Measurements from ENCODE around the gene ANTXR2.

ANTXR2 gene

GRCh38 chr4:79982601-79983322, 90.3 kb downstream of the ANTXR2 start:
- DNase-seq, result no peak

- no peak for DNase-seq
These were observed 92.6 kb downstream of the ANTXR2 start for GRCh38 chr4:79980448-79980847.

- no peak for DNase-seq
These were observed 93.1 kb downstream of the ANTXR2 start for GRCh38 chr4:79979785-79980437.

- DNase-seq, result no peak
These were observed 95.7 kb downstream of the ANTXR2 start for GRCh38 chr4:79977131-79977840.

- DNase-seq, result no peak
These were observed 108.4 kb downstream of the ANTXR2 start for GRCh38 chr4:79964400-79965211.

- no peak for DNase-seq
These were observed 109.0 kb downstream of the ANTXR2 start for GRCh38 chr4:79964020-79964399.

- DNase-seq, result no peak
These were observed 113.4 kb downstream of the ANTXR2 start for GRCh38 chr4:79959652-79960051.

GRCh38 chr4:79958466-79959264, 114.4 kb downstream of the ANTXR2 start:
- DNase-seq, result no peak

- DNase-seq, result no peak
These were observed 123.9 kb downstream of the ANTXR2 start for GRCh38 chr4:79949178-79949577.

- DNase-seq, result no peak
These were observed 124.3 kb downstream of the ANTXR2 start for GRCh38 chr4:79948739-79949138.

- DNase-seq, result no peak
These were observed 124.8 kb downstream of the ANTXR2 start for GRCh38 chr4:79948261-79948660.

GRCh38 chr4:79947386-79947785, 125.6 kb downstream of the ANTXR2 start:
- DNase-seq, result no peak

GRCh38 chr4:79935274-79935673, 137.8 kb downstream of the ANTXR2 start:
- DNase-seq, result no peak

- no peak for DNase-seq
These were observed 138.4 kb downstream of the ANTXR2 start for GRCh38 chr4:79934660-79935059.

GRCh38 chr4:79927931-79928330, 145.1 kb downstream of the ANTXR2 start:
- no peak for DNase-seq

- no peak for DNase-seq
These were observed 149.7 kb downstream of the ANTXR2 start for GRCh38 chr4:79923281-79923680.

GRCh38 chr4:79922011-79922410, 151.0 kb downstream of the ANTXR2 start:
- DNase-seq, result no peak

GRCh38 chr4:79920163-79920853, 152.7 kb downstream of the ANTXR2 start:
- no peak for DNase-seq

- no peak for DNase-seq
These were observed 154.7 kb downstream of the ANTXR2 start for GRCh38 chr4:79918292-79918691.

GRCh38 chr4:79917246-79917645, 155.8 kb downstream of the ANTXR2 start:
- DNase-seq, result peak; percentile 30 to 44

GRCh38 chr4:79915246-79915645, 157.8 kb downstream of the ANTXR2 start:
- no peak for DNase-seq

- no peak for DNase-seq
These were observed 159.4 kb downstream of the ANTXR2 start for GRCh38 chr4:79913581-79913980.

Data from CD4-positive, alpha-beta T cell treated with Interleukin-1 beta for 1 hour (primary cell).